MM.1S (cell line): Measurements from ENCODE around the gene CERS6.

Experiments
- DNase-seq: peaks from one replicate; pipeline ENCODE4 v3.0.0-alpha.2; 2015
- H2AFZ ChIP-seq: fragments of 300-600 bp; sonication (generic); 2 replicates; pipeline ENCODE4 v1.6.0; 2016; ENCODE audit warnings: antibody characterized with exemption, low read length
- H3F3A ChIP-seq: fragments of 300-600 bp; sonication (generic); 2 replicates; pipeline ENCODE4 v1.6.1; 2016; ENCODE audit warnings: mild to moderate bottlenecking, antibody characterized with exemption, low read length, moderate library complexity, mixed read lengths; ENCODE audit not compliant: insufficient read depth
- H3K27ac ChIP-seq: fragments of 300-600 bp; sonication (generic); 2 replicates; pipeline ENCODE4 v1.5.1; 2016; ENCODE audit warnings: mild to moderate bottlenecking, low read length
- H3K27me3 ChIP-seq: fragments of 300-600 bp; sonication (generic); replicated peaks from 2 replicates; pipeline ENCODE4 v1.6.0; 2016; ENCODE audit warnings: low read length; ENCODE audit not compliant: insufficient read depth
- H3K36me3 ChIP-seq: fragments of 300-600 bp; sonication (generic); replicated peaks from 2 replicates; pipeline ENCODE4 v1.6.1; 2016; ENCODE audit warnings: mild to moderate bottlenecking, low read length, mixed read lengths; ENCODE audit not compliant: insufficient read depth
- H3K4me1 ChIP-seq: fragments of 300-600 bp; sonication (generic); 2 replicates; pipeline ENCODE4 v1.6.1; 2016; ENCODE audit warnings: low read length, mixed read lengths
- H3K4me2 ChIP-seq: fragments of 300-600 bp; sonication (generic); 2 replicates; pipeline ENCODE4 v1.6.0; 2016; ENCODE audit warnings: low read depth, low read length
- H3K4me3 ChIP-seq: fragments of 300-600 bp; sonication (generic); 2 replicates; pipeline ENCODE4 v1.5.1; 2016; ENCODE audit warnings: low read length, mixed read lengths
- H3K79me2 ChIP-seq: fragments of 300-600 bp; sonication (generic); 2 replicates; pipeline ENCODE4 v1.6.1; 2016; ENCODE audit warnings: mixed run types, low read length, mixed read lengths
- H3K9ac ChIP-seq: fragments of 300-600 bp; sonication (generic); 2 replicates; pipeline ENCODE4 v1.6.1; 2016; ENCODE audit warnings: low read length, mixed read lengths
- H3K9me2 ChIP-seq: fragments of 300-600 bp; sonication (generic); replicated peaks from 2 replicates; pipeline ENCODE4 v1.6.1; 2016; ENCODE audit warnings: mild to moderate bottlenecking, low read length, mixed read lengths; ENCODE audit not compliant: insufficient read depth
- H3K9me3 ChIP-seq: fragments of 300-600 bp; sonication (generic); replicated peaks from 2 replicates; pipeline ENCODE4 v1.6.1; 2016; ENCODE audit warnings: mild to moderate bottlenecking, low read length, mixed read lengths; ENCODE audit not compliant: insufficient read depth
- H4K20me1 ChIP-seq: fragments of 300-600 bp; sonication (generic); 2 replicates; pipeline ENCODE4 v1.6.1; 2016; ENCODE audit warnings: mild to moderate bottlenecking, low read length, moderate library complexity, mixed read lengths; ENCODE audit not compliant: insufficient read depth
- EZH2 ChIP-seq: fragments of 300-600 bp; sonication (generic); optimal IDR thresholded peaks from 2 replicates; pipeline ENCODE3; 2017; ENCODE audit warnings: low read depth, mild to moderate bottlenecking, antibody characterized with exemption, low read length, mixed read lengths
- EZH2phosphoT487 ChIP-seq: fragments of 300-600 bp; sonication (generic); IDR thresholded peaks from 2 replicates; pipeline ENCODE4 v1.6.1; 2018; ENCODE audit warnings: antibody characterized with exemption, low read length
- TF ChIP-seq, protein P1 (sequence below): fragments of 300-600 bp; sonication (generic); IDR thresholded peaks from 2 replicates; pipeline ENCODE4 v1.5.1; 2016; ENCODE audit warnings: antibody characterized with exemption, low read length, mixed read lengths

The CERS6 gene

DNA sequence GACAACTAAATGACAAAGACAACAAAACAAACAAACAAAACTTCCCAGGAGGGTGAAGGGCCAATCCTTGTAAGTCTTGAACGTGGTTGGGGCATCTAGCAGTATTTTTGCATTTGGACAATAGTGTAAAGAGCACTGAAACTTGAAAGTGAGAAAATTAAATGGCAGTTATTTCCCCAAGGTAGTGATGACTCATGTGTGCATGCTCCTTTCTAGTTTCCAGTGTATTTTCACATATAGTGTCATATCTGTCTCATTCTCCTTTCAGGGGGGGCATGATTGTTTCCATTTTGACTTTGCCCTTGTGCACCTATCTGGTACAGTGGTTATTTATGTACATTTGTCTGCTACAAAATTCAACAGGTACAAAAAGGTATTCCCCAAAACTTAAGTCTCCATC, 39.5 kb downstream of the CERS6 start:
- H3K4me3 ChIP-seq = no peak overlapping the region
- TF ChIP-seq EZH2 (no peak), EZH2phosphoT487 (no peak)
- TF ChIP-seq, protein P1, sequence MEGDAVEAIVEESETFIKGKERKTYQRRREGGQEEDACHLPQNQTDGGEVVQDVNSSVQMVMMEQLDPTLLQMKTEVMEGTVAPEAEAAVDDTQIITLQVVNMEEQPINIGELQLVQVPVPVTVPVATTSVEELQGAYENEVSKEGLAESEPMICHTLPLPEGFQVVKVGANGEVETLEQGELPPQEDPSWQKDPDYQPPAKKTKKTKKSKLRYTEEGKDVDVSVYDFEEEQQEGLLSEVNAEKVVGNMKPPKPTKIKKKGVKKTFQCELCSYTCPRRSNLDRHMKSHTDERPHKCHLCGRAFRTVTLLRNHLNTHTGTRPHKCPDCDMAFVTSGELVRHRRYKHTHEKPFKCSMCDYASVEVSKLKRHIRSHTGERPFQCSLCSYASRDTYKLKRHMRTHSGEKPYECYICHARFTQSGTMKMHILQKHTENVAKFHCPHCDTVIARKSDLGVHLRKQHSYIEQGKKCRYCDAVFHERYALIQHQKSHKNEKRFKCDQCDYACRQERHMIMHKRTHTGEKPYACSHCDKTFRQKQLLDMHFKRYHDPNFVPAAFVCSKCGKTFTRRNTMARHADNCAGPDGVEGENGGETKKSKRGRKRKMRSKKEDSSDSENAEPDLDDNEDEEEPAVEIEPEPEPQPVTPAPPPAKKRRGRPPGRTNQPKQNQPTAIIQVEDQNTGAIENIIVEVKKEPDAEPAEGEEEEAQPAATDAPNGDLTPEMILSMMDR = no peak
- peak overlapping the region; percentile 79 for H3K27ac ChIP-seq
- H3K79me2 ChIP-seq = peaks cover 85% of the 10 kb centered on the region
- H3K9ac ChIP-seq = no peak overlapping the region
- H3F3A ChIP-seq = peaks cover 26% of the 10 kb centered on the region
- H3K36me3 ChIP-seq = no peaks in the 10 kb centered on the region
- no peaks in the 10 kb centered on the region for H3K27me3 ChIP-seq
- no peaks in the 10 kb centered on the region for H4K20me1 ChIP-seq
- no peaks in the 10 kb centered on the region for H3K9me2 ChIP-seq
- H3K4me1 ChIP-seq = peaks cover 32% of the 10 kb centered on the region
- H3K4me2 ChIP-seq = peak overlapping the region; percentile 59
- DNase-seq = peak; percentile 89
- no peak overlapping the region for H2AFZ ChIP-seq
- H3K9me3 ChIP-seq = no peaks in the 10 kb centered on the region

- no peak overlapping the region for H3K9ac ChIP-seq
- no peaks in the 10 kb centered on the region for H3K9me2 ChIP-seq
These were observed 40.8 kb downstream of the CERS6 start for GRCh38 chr2:168496906-168497305.

GRCh38 chr2:168499500-168499899, 43.4 kb downstream of the CERS6 start:
- Histone ChIP-seq H3K27ac (no peak overlapping the region), H2AFZ (no peak overlapping the region), H3K9me3 (no peaks in the 10 kb centered on the region), H3K9ac (no peak overlapping the region), H3K27me3 (no peaks in the 10 kb centered on the region), H3K4me3 (no peak overlapping the region), H3K79me2 (peaks cover 93% of the 10 kb centered on the region), H3K4me1 (peaks cover 25% of the 10 kb centered on the region), H4K20me1 (no peaks in the 10 kb centered on the region), H3K9me2 (no peaks in the 10 kb centered on the region), H3K4me2 (no peak overlapping the region), H3F3A (peaks cover 15% of the 10 kb centered on the region), H3K36me3 (no peaks in the 10 kb centered on the region)
- DNase-seq = no peak
- TF ChIP-seq EZH2phosphoT487 (no peak), EZH2 (no peak)
- TF ChIP-seq, protein P1 = no peak

More at GRCh38 chr2:168496906-168497305, 40.8 kb downstream of the CERS6 start:
- Histone ChIP-seq H4K20me1 (no peaks in the 10 kb centered on the region), H3K4me2 (no peak overlapping the region), H3K27ac (no peak overlapping the region), H3K4me1 (peaks cover 32% of the 10 kb centered on the region), H3K36me3 (no peaks in the 10 kb centered on the region), H3K4me3 (no peak overlapping the region), H3F3A (peaks cover 15% of the 10 kb centered on the region), H3K27me3 (no peaks in the 10 kb centered on the region), H3K79me2 (peaks cover 88% of the 10 kb centered on the region), H3K9me3 (no peaks in the 10 kb centered on the region), H2AFZ (no peak overlapping the region)
- no peak for DNase-seq
- TF ChIP-seq EZH2phosphoT487 = no peak
- TF ChIP-seq, protein P1 = no peak
- no peak for TF ChIP-seq EZH2
